ENCODE results near the gene CDK5R2. TPM values are rescaled to one million over a fixed set of nuclear protein-coding genes. Genes with fewer than 3 reads are reported as not detected.

The CDK5R2 gene
- total RNA-seq, 1 experiment from 2014 or later: 0.17 TPM

GRCh38 chr2:218983263-218983933 is 23.9 kb downstream of the CDK5R2 start:
- POLR2A ChIA-PET (ENCODE audit: unreplicated experiment): no interaction called here
- TF ChIP-seq EZH2 (IDR thresholded peaks at IDR 0.05; ENCODE audit: low read depth) (no peak), CTCF (conservative IDR thresholded peaks at IDR 0.05) (no peak)
- Histone ChIP-seq H3K79me2 (ENCODE audit: low read depth) (no peaks in the 10 kb centered on the region), H4K20me1 (ENCODE audit: insufficient read depth) (no peaks in the 10 kb centered on the region), H3K9me3 (ENCODE audit: insufficient read depth, low read depth) (no peaks in the 10 kb centered on the region), H3K4me3 (no peak overlapping the region), H3K4me2 (no peak overlapping the region), H3K4me1 (replicated peaks; ENCODE audit: insufficient read depth) (no peaks in the 10 kb centered on the region), H3K36me3 (ENCODE audit: low read depth) (no peaks in the 10 kb centered on the region), H3K27ac (no peak overlapping the region), H3K27me3 (ENCODE audit: insufficient read depth, low read depth) (peaks cover 47% of the 10 kb centered on the region), H2AFZ (no peak overlapping the region), H3K9me2 (ENCODE audit: insufficient read depth) (no peaks in the 10 kb centered on the region), H3F3A (ENCODE audit: insufficient read depth, low read depth) (no peaks in the 10 kb centered on the region)
- no peak for DNase-seq
- CTCF ChIA-PET: no interaction called here
- intact Hi-C loops (cut with micrococcal nuclease; ENCODE audit: unreplicated experiment): loop anchor here (5.0 kb wide), 1 partner anchor 106 kb away; no protein-coding TSS in a partner anchor
- no TSS peak for BruUV-seq (replicated peaks)

- Histone ChIP-seq H3F3A (ENCODE audit: insufficient read depth, low read depth) (no peaks in the 10 kb centered on the region), H3K4me2 (no peak overlapping the region), H2AFZ (no peak overlapping the region), H3K27me3 (ENCODE audit: insufficient read depth, low read depth) (peaks cover 51% of the 10 kb centered on the region), H3K9me2 (ENCODE audit: insufficient read depth) (no peaks in the 10 kb centered on the region), H3K4me3 (no peak overlapping the region), H3K79me2 (ENCODE audit: low read depth) (no peaks in the 10 kb centered on the region), H4K20me1 (ENCODE audit: insufficient read depth) (no peaks in the 10 kb centered on the region), H3K27ac (no peak overlapping the region), H3K4me1 (replicated peaks; ENCODE audit: insufficient read depth) (no peaks in the 10 kb centered on the region), H3K36me3 (ENCODE audit: low read depth) (no peaks in the 10 kb centered on the region), H3K9me3 (ENCODE audit: insufficient read depth, low read depth) (no peaks in the 10 kb centered on the region)
- DNase-seq: no peak
- POLR2A ChIA-PET (ENCODE audit: unreplicated experiment): no interaction called here
- intact Hi-C loops (cut with micrococcal nuclease; ENCODE audit: unreplicated experiment): loop anchor here (5.0 kb wide), 1 partner anchor 107 kb away; no protein-coding TSS in a partner anchor
- no TSS peak for BruUV-seq (replicated peaks)
- no peak for TF ChIP-seq EZH2 (IDR thresholded peaks at IDR 0.05; ENCODE audit: low read depth)
- no peak for TF ChIP-seq CTCF (conservative IDR thresholded peaks at IDR 0.05)
- CTCF ChIA-PET: no interaction called here
Measured at GRCh38 chr2:218983934-218984238, 24.4 kb downstream of the CDK5R2 start.

GRCh38 chr2:218984239-218985020 is 25.0 kb downstream of the CDK5R2 start:
- no peaks in the 10 kb centered on the region for H3K9me3 ChIP-seq (ENCODE audit: insufficient read depth, low read depth)
- TF ChIP-seq CTCF (conservative IDR thresholded peaks at IDR 0.05) (no peak), EZH2 (IDR thresholded peaks at IDR 0.05; ENCODE audit: low read depth) (no peak)
- no peaks in the 10 kb centered on the region for H4K20me1 ChIP-seq (ENCODE audit: insufficient read depth)
- H3K36me3 ChIP-seq (ENCODE audit: low read depth): no peaks in the 10 kb centered on the region
- BruUV-seq (replicated peaks): no TSS peak
- H3K27ac ChIP-seq: no peak overlapping the region
- peaks cover 56% of the 10 kb centered on the region for H3K27me3 ChIP-seq (ENCODE audit: insufficient read depth, low read depth)
- DNase-seq: no peak
- H2AFZ ChIP-seq: no peak overlapping the region
- intact Hi-C loops (cut with micrococcal nuclease; ENCODE audit: unreplicated experiment): loop anchor here (5.0 kb wide), 1 partner anchor 107 kb away; no protein-coding TSS in a partner anchor
- CTCF ChIA-PET: no interaction called here
- H3K79me2 ChIP-seq (ENCODE audit: low read depth): no peaks in the 10 kb centered on the region
- no peaks in the 10 kb centered on the region for H3K4me1 ChIP-seq (replicated peaks; ENCODE audit: insufficient read depth)
- no peaks in the 10 kb centered on the region for H3F3A ChIP-seq (ENCODE audit: insufficient read depth, low read depth)
- no peaks in the 10 kb centered on the region for H3K9me2 ChIP-seq (ENCODE audit: insufficient read depth)
- POLR2A ChIA-PET (ENCODE audit: unreplicated experiment): no interaction called here
- H3K4me3 ChIP-seq: no peak overlapping the region
- no peak overlapping the region for H3K4me2 ChIP-seq
